GM18870 (cell line): ENCODE results near the gene WFIKKN1.

Experiments
- ATAC-seq: cut with Tn5 transposase; IDR thresholded peaks from one replicate; pipeline ENCODE4 v1.9.1; 2021; ENCODE audit warnings: moderate library complexity; ENCODE audit not compliant: unreplicated experiment

Gene WFIKKN1

DNA sequence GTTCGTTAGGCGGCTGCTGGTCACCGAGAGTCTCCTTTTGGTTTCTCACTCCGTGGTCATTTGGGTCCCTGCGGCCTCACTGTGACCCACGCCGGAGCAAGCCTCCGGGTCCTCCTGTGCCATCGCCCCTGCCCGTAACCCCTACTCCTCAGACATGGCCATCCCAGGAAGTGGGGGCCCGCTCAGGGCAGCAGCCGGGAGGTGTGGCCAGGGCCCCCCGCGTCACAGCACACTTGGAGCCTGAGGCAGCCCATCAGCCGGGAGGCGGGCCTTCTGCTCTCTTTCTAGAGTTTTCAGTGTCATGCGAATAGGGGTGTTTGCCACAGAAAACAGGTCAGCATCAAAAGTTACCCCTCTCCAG is 7.9 kb upstream of the WFIKKN1 start:
- no peak for ATAC-seq

DNA sequence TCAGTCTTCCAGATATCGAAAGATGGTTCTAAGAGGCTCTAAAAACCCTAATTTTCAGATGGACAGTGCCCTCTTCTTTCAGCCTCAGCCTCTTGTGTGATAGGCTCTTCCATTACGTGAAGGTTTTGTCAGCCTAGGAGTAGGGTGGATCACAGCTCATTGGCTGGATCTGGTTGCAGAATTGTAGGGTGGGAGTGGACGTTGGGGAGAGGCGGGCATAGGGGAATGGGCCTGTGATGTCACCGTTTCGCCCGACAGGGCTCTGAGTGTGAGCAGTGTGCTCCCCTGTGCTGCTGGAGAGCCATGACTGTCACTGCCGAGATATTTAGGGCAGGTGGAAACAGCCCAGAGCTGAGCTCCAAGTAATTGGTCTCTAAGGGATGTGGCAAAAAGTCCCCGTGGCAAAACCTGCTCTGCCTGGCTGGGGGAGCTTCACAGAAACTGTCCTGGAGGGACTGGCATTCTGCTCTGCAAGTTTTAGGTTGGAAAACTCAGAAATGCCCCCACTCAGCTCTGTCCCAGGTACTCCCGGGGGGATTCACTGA is 6.2 kb upstream of the WFIKKN1 start:
- no peak for ATAC-seq

DNA sequence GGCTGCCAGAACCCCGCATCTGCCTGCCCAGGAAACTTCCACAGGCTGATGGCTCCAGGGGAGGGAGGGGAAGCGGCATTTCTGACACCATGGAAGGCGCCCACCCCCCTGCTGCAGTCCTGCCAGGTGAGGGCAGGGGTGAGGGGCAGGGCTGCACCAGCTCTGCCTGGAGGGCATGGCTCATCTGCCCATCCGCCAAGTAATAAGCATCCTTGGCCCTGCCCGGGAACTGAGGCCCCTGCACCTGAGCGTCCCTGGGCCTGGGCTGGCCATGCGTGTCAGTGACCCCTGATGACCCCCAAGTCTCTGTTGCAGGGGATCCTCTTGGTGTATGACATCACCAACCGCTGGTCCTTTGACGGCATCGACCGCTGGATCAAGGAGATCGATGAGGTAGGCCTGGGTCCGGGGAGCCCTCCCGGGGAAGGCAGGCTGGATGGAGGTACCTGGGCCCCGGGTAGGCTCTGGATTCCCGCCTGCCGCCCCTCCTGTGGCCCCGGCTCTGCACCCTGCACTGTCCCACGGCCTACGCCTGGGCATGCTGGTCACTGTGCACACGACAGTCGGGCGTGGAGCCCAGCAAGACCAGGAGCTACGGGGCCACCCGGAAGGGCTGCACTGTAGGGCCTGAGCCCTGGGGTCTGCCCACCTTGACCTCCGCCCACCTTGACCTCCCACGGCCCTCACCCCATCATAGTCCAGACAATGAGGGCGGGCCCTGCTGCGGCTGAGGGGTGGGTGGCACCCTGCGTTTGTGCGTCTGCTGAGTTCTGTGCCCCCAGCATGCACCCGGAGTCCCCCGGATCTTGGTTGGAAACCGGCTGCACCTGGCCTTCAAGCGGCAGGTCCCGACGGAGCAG is 5.4 kb upstream of the WFIKKN1 start:
- no peak for ATAC-seq

DNA sequence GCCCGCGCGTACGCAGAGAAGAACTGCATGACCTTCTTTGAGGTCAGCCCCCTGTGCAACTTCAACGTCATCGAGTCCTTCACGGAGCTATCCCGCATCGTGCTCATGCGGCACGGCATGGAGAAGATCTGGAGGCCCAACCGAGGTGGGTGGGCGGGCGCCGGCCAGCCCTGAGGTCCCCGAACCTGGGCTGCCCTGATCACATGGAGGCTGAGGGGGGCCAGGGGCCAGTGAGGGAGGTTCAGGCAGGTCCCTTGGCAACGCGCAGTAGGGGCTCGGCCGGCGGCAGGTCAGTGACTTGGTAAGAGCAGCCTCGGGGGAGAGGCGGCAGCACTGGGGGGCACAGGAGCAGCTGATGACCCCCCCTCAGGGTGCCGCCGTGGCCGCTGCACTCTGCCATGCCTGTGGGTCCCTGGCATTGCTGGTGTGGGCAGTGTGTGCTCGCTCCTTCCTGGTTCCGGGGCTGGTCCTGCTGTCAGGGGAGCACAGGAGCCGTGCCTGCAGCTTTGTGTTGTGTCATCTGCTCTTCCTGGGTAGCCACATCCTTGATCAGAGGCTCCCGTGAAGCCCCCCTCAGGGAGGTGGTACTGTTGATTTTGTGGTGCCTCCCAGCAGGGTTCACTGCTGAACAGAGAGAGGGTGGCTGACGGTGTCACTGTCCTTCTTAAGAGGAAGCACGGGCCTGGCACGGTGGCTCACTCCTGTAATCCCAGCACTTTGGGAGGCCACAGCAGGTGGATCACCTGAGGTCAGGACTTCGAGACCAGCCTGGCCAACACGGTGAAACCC is 4.6 kb upstream of the WFIKKN1 start:
- ATAC-seq = no peak

DNA sequence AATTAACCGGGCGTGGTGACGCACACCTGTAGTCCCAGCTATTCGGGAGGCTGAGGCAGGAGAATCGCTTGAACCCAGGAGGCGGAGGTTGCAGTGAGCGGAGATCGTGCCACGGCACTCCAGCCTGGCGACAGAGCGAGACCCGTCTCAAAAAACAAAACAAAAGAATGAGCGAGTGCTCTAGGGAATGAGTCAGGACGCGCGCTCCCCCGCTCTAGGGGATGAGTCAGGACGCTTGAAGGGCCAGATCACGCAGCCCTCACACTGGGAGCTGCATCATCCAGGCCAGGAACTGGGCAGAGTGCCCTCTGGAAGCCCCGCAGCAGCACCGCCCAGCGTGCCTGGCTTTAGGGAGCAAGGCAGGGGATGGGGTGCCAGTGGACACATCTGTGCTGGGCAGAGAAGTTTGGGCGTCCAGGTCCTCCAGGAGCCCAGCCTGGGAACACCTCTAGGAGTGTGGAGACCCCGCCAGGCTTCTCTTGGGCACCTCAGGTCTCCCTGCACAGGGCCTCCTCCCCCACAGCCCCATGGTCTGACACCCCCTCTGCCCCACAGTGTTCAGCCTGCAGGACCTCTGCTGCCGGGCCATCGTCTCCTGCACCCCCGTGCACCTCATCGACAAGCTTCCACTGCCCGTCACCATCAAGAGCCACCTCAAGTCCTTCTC is 3.9 kb upstream of the WFIKKN1 start:
- ATAC-seq = no peak

DNA sequence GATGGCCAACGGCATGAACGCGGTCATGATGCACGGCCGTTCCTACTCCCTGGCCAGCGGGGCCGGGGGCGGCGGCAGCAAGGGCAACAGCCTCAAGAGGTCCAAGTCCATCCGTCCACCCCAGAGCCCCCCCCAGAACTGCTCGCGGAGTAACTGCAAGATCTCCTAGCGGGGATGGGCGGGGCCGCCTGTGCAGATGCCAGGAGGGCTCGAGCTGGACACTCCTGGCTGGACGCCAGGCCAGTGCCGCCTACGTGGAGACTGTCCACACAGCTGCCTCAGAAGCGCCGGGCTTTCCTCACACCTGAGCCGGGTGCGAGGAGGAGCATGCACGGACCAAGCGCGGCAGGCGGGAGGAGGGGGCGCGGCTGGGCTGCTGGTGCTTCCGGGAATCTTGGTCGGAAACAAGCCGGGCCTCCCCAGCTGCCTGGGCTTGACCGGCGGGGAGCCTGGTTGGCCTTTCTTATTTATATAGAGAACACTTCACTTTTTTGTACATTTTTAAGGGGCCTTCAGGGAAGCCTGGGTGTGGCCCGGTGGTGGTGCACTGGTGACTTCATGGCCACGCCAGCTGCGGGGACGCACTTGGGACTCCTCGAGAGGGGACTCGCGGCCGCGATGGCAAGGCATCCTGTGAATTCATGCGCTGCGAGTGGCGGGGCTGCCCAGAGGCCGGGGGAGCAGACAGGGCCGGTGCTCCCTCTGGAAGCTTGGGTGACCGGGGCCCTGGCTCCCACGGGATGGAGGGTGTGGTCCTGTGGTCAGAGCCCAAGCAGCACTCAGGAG is 3.1 kb upstream of the WFIKKN1 start:
- ATAC-seq = no peak

DNA sequence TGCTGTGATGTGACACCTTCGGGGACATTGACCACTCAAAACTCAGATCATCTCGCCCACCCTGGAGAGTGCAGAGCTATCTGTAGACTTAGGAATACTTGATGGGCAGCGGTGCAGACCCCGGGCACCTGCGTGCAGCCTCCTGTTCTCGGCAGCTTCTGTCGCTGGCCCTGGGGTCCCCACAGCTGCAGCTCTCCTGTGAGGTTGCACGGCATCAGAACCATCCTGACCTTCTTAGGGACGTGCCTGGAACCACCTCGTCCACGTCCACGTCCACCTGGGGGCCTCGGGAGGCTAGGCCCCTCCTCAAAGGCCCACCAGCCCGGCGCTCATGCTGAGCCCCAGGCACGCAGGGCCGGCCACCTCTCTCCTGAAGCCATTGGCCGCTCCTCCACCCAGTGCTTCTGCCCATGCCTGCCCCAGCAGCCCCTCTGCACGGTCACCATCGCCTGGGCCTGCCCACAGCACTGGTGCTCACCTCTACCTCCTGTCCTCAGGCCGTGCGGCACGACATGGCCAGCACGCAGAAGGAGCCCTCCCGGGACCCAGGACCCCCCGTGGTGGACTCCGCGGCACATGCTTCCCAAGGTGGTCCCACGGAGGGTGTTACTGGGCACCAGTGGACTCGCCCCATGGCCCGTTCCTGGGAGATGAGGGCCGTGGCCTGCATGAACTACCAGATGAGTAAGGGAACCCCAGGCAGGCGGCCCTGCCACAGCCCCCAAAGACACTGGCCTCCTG is 2.3 kb upstream of the WFIKKN1 start:
- no peak for ATAC-seq

DNA sequence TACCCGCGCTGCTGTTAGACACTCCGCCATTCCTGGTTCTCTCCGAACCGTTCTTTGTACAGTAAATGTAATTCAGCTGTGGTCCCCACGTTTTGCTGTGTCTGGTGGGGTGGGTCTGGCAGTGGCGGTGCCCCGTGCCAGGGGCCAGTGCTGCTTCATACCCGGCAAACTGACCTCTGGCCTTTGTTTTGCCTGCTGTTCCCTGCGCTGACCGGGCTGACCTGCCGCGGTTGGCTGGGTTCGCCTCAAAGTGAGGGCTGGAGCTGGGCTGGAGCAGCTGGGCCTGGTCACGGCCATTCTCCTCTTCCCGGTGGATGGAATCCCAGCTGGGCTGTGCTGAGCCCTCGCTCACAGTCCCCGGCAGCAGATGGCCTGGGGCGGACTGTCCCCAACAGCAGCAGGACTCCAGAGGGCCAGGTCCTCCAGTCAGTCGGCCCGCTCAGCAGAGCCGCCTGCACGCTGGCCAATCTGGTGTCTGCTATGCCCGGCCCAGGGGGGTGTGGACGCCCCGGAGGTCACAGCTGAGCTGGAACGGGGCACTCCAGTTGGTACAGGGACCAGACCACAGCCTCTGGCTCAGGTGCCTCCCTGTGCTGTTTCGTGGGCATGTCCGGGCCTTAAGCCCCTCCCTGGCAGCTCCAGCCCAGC is 1.5 kb upstream of the WFIKKN1 start:
- no peak for ATAC-seq

DNA sequence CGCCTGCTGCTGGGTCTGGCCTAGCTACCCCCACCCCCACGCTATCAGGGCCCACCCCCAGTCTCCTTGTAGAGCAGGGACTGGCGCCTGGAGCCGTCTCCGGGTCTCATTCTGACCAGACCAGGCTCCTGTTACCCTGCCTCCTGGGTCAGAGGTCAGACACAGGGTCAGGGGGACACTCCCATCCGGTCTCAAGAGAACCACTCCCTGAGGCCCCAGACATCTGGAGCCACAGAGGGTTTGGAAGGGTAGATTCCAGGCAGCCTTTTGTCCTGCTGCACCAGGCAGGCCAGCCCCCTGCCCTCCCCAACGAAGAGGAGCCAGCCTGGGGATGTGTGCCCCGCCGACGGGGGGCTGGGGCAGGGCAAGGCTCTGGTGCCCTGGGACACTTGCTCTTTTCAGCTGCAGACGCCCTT is 944 bp upstream of the WFIKKN1 start:
- ATAC-seq = no peak

DNA sequence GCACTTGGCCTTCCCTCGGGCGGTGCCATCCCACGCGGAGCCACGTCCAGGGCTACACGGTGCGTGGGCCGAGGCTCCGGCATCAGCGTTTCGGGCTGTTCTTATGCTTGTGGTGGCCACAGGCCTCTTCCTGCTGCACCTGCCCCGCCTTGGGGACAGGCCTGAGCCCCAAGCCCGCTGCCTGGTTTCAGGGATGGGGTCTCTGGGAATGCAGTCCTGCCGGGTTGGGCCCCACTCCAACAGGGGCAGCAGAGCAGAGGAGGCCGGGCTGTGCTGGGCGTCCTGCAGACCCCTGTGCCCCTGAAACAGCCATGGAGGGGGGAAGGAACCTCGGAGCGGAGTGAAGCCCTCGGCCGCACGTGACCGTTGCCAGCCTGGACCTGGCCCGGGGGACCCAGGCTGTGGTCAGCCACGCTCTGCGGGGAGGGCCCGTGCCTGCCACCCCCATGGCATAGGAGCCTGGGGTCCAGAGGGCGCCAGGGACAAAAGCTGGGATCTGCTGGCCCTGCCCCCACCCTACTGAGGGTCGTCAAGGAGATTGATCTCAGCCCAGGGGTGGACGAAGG is 453 bp upstream of the WFIKKN1 start:
- ATAC-seq = no peak

DNA sequence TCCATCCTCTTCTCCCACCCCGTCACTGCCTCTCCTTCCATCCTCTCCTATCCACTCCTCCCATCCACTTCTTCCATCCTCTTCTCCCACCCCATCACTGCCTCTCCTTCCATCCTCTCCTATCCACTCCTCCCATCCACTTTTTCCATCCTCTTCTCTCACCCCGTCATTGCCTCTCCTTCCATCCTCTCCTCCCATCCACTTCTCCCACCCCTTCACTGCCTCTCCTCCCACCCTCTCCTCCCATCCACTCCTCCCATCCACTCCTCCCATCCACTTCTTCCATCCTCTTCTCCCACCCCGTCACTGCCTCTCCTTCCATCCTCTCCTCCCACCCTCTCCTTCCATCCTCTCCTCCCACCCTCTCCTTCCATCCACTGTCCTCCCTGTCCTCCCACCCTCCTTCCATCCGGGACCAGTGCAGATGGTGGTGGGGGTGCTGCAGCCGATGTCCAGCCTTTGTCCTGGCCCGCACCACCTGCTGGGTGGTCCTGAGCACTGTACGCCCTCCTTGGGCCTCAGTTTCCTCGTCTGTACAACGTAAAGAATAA is 1.1 kb downstream of the WFIKKN1 start:
- ATAC-seq = no peak

DNA sequence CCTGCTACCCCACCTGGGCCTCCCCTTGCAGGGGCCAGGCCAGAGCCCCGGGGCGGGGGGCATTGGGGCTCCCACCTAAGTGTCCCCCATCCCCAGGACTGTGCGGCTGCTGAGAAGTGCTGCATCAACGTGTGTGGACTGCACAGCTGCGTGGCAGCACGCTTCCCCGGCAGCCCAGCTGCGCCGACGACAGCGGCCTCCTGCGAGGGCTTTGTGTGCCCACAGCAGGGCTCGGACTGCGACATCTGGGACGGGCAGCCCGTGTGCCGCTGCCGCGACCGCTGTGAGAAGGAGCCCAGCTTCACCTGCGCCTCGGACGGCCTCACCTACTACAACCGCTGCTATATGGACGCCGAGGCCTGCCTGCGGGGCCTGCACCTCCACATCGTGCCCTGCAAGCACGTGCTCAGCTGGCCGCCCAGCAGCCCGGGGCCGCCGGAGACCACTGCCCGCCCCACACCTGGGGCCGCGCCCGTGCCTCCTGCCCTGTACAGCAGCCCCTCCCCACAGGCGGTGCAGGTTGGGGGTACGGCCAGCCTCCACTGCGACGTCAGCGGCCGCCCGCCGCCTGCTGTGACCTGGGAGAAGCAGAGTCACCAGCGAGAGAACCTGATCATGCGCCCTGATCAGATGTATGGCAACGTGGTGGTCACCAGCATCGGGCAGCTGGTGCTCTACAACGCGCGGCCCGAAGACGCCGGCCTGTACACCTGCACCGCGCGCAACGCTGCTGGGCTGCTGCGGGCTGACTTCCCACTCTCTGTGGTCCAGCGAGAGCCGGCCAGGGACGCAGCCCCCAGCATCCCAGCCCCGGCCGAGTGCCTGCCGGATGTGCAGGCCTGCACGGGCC is 1.9 kb downstream of the WFIKKN1 start:
- ATAC-seq = no peak

DNA sequence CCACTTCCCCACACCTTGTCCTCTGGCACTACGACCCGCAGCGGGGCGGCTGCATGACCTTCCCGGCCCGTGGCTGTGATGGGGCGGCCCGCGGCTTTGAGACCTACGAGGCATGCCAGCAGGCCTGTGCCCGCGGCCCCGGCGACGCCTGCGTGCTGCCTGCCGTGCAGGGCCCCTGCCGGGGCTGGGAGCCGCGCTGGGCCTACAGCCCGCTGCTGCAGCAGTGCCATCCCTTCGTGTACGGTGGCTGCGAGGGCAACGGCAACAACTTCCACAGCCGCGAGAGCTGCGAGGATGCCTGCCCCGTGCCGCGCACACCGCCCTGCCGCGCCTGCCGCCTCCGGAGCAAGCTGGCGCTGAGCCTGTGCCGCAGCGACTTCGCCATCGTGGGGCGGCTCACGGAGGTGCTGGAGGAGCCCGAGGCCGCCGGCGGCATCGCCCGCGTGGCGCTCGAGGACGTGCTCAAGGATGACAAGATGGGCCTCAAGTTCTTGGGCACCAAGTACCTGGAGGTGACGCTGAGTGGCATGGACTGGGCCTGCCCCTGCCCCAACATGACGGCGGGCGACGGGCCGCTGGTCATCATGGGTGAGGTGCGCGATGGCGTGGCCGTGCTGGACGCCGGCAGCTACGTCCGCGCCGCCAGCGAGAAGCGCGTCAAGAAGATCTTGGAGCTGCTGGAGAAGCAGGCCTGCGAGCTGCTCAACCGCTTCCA is 2.7 kb downstream of the WFIKKN1 start:
- ATAC-seq = no peak

DNA sequence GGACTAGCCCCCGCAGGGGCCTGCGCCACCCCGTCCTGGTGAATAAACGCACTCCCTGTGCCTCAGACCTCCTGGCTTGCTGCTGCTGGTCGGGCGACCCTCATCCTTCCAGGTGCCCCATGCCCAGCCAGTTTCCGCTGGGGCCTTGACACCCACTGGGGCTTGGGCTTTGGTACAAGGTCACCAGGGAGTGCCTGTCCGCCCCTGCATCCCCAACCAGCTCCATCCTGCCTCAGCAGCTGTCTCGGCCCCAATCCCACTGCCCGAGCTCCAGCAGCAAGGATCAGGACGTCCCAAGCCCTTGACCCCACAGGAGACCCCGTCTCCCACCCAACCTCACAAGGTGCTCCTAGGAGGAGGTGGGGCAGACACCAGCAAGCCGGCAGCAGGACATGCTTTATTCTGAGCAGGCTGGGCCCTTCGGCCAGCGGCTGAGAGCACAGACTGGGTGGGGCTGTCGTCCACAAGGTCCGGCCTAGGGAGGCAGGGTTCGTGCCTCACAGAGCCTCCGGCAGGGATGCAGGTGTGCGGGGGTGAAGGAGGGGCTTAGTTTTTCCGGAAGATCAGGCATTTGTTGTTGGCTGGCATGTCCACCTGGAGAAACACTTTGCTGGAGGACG is 3.4 kb downstream of the WFIKKN1 start:
- no peak for ATAC-seq

DNA sequence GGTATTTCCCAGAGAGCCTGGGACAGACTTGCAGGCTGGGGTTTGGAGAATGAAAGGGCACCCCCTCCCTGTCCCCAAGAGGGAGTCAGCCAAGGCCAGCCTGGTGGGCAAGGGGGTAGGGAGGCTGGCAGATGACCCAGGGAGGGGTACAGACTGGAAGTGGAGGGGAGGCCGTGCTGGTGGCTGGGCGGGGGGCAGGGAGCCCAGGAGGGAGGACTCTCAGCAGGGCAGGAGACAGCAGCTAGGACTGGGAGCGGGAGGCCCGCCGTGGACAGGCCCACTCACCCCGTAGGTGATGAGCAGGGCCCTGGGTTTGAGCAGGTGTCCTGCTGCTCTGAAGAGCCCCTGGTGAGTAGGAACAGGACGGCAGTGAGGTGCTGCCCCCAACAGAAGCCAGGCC is 4.2 kb downstream of the WFIKKN1 start:
- no peak for ATAC-seq

DNA sequence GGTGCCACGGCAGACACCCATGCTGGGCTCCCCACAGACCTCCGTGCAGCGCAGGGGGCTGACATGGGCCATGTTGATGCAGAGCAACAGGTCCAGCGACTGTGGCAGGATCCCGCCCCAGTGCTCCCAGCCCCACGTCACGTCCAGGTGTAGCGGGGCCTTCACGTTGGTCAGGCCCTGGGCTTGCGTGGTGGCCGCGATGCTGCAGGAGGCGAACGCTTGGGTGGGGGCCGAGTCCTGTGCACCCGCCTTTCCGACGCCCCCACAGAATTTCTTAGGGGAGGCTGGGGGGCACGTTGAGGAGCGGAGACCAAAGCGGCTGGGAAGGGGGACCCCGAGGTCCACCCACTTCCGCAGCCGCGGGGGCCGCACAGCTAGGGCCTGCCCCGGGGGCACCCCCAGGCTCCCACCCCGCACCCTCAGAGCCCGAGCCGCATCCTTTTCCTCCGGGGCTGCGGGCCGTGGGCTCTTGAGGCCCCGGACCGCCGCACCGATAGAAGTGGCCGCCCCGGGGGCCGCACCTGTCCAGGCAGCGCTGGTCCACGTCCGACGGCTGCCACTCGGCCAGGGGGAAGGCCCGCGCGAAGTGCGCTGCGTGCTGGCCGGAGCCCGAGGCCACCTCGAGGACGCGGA is 4.9 kb downstream of the WFIKKN1 start:
- no peak for ATAC-seq
